Stimulated activated CD4-positive, alpha-beta T cell treated with anti-CD3 and anti-CD28 coated beads, Interleukin-1b, Interleukin-23, amount 100 ng/mL, for 4 hours (primary cell): ENCODE results near the gene IL23R.

ENCODE experiments used
- DNase-seq, 2 donors: peaks; one replicate each; pipeline ENCODE4 v3.0.0-alpha.2; 2020; ENCODE audit warnings: low read depth in 2 of 2

IL23R gene

GRCh38 chr1:67300561-67300960 is 134.3 kb downstream of the IL23R start:
- DNase-seq = no peak

DNA sequence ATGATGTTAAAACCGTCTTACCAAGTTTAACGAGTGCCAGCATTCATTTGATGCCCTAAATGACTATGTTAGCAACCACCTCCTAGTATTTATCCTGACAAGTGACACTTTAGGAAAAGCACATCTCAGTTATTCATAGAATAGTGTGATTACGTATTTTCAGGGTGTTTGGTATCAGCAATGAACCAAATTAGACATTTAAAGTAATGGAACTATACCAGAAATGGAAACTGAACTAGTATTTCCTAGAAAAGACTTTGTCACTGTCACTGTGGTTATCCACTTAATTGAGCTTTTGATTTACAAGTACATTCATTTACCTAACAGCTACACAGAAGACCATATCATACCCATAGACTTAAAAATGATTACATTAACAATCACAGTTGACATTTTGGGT is 137.8 kb downstream of the IL23R start:
- DNase-seq = no peak

- DNase-seq = no peak
Observed at GRCh38 chr1:67306547-67306946, 140.3 kb downstream of the IL23R start.

- DNase-seq = peak; percentile 12 to 52
Observed at GRCh38 chr1:67307251-67308060, 141.2 kb downstream of the IL23R start, which contains the start of gene IL12RB2. Gene IL12RB2 (plus strand): TSS chr1:67307873. CDS start chr1:67320369, 12,496 bp downstream.

DNA sequence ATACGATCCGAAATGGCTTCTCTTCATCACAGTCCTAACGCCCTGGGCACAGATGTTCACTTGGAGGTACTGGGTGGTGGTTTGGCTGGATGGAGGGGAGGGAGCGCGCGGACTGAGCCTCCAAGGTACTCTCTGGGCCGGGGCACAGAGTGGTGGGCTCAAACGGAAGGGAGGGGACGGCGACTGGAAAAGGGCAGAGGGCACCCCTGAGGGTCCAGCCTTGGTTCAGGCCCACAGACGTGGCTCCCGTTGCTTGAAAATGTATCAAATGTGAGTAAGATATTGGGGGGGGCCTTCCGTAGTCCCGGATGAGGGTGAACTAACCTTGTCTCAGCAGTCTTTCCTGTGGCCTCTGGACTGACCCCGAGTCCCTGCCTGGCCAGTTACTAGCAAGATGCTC is 141.9 kb downstream of the IL23R start:
- DNase-seq = no peak
